Body of pancreas (tissue), 4 donors: ENCODE measurements around the gene SIX6. TPM values are rescaled to one million over a fixed set of nuclear protein-coding genes. Genes with fewer than 3 reads are reported as not detected.

Experiments
- ATAC-seq: fragments of 150-250 bp; one replicate; pipeline ENCODE4 v1.9.1; 2016
- DNase-seq, 4 donors: peaks; one replicate each; pipeline ENCODE4 v3.0.0-alpha.2; 2019
- H3K27ac ChIP-seq, 4 donors: fragments of 200-600 bp; sonication (generic); 1 replicate in 3 of 4; 2 replicates in 1 of 4; pipeline versions ENCODE4 v1.5.1 to v1.6.1; 2016 to 2019; ENCODE audit warnings: mild to moderate bottlenecking in 1 of 4, mixed read lengths in 1 of 4, moderate library complexity in 1 of 4
- H3K27me3 ChIP-seq, 2 donors: fragments of 200-600 bp; sonication (generic); one replicate each; pipeline ENCODE4 v1.6.0; 2016; ENCODE audit warnings: mild to moderate bottlenecking in 1 of 2
- H3K36me3 ChIP-seq, 2 donors: fragments of 200-600 bp; sonication (generic); replicated peaks in 1 of 2; 2 replicates each; pipeline ENCODE4 v1.5.1; 2016; ENCODE audit warnings: low read depth in 2 of 2; ENCODE audit not compliant: insufficient read depth in 1 of 2
- H3K4me1 ChIP-seq: fragments of 200-600 bp; sonication (generic); one replicate; pipeline ENCODE4 v1.6.0; 2016
- H3K4me3 ChIP-seq, 2 donors: fragments of 200-600 bp; sonication (generic); 1 replicate in 1 of 2; 2 replicates in 1 of 2; pipeline ENCODE4 v1.5.1; 2016 to 2019
- H3K9me3 ChIP-seq, 3 donors: fragments of 200-600 bp; sonication (generic); 1 replicate in 2 of 3; 2 replicates in 1 of 3; pipeline ENCODE4 v1.5.1; 2016
- CTCF ChIP-seq, 7 experiments: fragments of 450-650 bp in 4 of 7; fragments of 200-600 bp in 3 of 7; sonication (generic) in 3 of 7; IDR thresholded peaks; one replicate each; pipeline ENCODE4 v1.5.1; 2016 to 2019; ENCODE audit warnings: antibody characterized with exemption in 7 of 7
- POLR2A ChIP-seq, 3 donors: fragments of 450-650 bp; IDR thresholded peaks; one replicate each; pipeline ENCODE4 v1.6.1; 2016; ENCODE audit warnings: antibody characterized with exemption in 3 of 3, mild to moderate bottlenecking in 2 of 3
- WGBS, 2 donors: methylation state at CpG; one replicate each; pipeline ENCODE4 v1.1.5; 2017; 5-methylcytosine and 5-hydroxymethylcytosine counted together
- intact Hi-C: fragments of 100-400 bp; cut with DNase I; formaldehyde crosslinking; loops from one replicate; pipeline ENCODE4 v1.15.1; 2023
- total RNA-seq, 2 donors: library from RNA; depleted of rRNA; stranded (reverse); fragments of >200 nt; gene quantifications; one replicate each; pipeline ENCODE4 v1.1.0, GENCODE V29; 2016

The SIX6 gene
- total RNA-seq, 2 donors from 2014 or later = not detected

DNA sequence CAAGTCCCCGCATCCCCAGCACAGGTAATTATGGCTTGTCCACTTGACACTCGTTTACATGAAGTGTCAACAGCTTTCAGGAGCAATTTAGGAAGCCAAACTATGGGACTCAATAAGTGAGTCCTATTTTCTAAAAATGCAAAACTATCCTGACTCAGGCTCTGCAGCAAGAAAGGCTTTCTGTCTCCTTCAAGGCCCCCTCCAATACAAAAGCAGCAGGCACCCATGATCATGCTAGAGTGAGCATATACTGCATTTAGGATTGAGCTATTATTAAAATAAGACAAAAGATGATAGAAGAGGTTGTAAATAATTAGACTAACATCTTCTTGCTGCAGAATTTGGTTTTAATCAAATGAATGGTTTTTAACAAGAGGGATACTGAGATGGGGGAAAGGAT is 3.2 kb downstream of the SIX6 start:
- intact Hi-C loops = no loop called here
- whole genome bisulfite sequencing, 2 donors = 8% methylated on average over 2 of the region's 2 CpGs
- H3K36me3 ChIP-seq = no peaks in the 10 kb centered on the region
- no peak for TF ChIP-seq POLR2A (IDR thresholded peaks at IDR 0.05)
- no peak for TF ChIP-seq CTCF (IDR thresholded peaks at IDR 0.05)
- H3K27ac ChIP-seq = no peak overlapping the region
- no peak for DNase-seq
- peaks cover 3 to 68% of the 10 kb centered on the region in 2 donors for H3K27me3 ChIP-seq
- no peaks in the 10 kb centered on the region for H3K9me3 ChIP-seq
- H3K4me1 ChIP-seq = peaks cover 43% of the 10 kb centered on the region
- no peak for ATAC-seq
- no peak overlapping the region for H3K4me3 ChIP-seq

DNA sequence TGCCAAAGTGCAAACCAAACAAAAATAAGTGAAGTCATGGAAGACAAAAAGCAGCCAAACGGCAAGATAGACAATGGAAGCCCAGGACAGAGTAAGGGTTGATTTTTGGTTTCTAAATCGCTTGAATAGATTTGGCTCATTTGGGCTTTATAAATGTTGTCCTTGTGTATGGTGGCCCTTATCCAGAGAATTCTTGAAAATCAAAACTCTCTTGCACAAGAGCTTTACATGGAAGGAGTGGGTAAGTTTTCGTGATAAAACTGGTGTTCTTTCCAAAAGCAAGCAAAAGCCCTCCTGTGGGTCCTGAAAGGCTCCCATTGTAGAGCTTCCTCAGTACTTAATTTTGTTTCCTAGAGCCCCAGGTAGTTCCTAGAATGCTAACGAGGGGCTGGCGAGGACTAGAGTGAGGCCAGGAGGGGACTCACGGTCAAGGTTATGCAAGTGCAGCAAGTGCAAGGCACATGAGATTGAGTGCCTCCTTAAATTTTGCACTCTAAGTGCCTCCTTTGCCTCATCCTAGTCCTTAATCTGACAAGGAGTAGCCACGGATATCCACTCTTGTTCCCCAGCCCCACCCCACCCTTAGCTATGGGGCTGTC is 4.1 kb downstream of the SIX6 start:
- DNase-seq (no peak), ATAC-seq (no peak)
- WGBS, 2 donors = 4 to 13% methylated on average over 6 to 7 of the region's 7 CpGs
- intact Hi-C loops = no loop called here
- Histone ChIP-seq H3K4me1 (peaks cover 43% of the 10 kb centered on the region), H3K9me3 (no peaks in the 10 kb centered on the region), H3K4me3 (no peak overlapping the region), H3K27me3 (peaks cover 3 to 60% of the 10 kb centered on the region in 2 donors), H3K27ac (no peak overlapping the region), H3K36me3 (no peaks in the 10 kb centered on the region)
- TF ChIP-seq CTCF (IDR thresholded peaks at IDR 0.05) = no peak
- TF ChIP-seq POLR2A (IDR thresholded peaks at IDR 0.05) = no peak

- ATAC-seq (no peak), DNase-seq (no peak)
- Histone ChIP-seq H3K27ac (no peak overlapping the region), H3K4me3 (no peak overlapping the region), H3K9me3 (no peaks in the 10 kb centered on the region), H3K4me1 (peaks cover 35% of the 10 kb centered on the region), H3K36me3 (no peaks in the 10 kb centered on the region), H3K27me3 (peaks cover 3 to 50% of the 10 kb centered on the region in 2 donors)
- intact Hi-C loops = no loop called here
- TF ChIP-seq POLR2A (IDR thresholded peaks at IDR 0.05) (no peak), CTCF (IDR thresholded peaks at IDR 0.05) (no peak)
- 5 to 6% methylated on average over 10 of the region's 10 CpGs for WGBS, 2 donors
These were observed 5.4 kb downstream of the SIX6 start for GRCh38 chr14:60514378-60514740.

DNA sequence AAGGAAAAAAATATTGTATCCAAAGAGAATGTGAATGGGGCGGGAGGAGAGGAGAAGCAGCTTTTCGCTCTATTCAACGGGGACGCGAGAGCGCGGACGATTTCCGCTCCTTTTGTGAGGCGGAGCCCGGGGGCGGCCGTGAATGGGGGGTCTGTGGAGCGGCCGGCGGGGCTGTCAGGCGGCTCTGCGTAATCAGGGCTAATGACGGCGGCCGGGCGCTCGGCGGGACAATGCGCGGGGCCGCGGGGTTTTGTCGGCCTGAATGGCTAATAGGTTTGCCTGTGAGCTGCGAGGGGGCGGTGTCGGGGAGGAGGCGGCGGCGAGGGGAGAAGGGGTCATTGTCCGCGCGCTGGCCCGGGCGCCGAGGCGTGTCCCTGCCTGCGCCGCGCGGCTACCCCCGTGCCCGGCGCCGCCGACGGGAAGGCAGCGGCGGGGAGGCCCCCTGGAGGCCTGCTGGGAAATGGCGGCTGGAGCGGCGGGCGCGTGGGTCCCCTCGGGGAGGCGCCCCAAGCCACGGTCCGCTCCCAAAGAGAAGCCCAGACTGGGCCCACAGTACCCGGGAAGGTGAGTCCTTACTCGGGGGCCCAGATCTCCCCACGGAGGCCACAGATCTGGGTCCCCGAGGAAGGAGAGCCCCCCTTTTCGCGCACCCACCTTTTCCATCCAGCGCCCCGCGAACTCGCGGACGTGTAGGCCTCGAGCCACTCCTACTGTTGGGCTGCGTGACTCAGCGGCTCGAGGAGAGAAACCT is 6.0 kb downstream of the SIX6 start:
- intact Hi-C loops = no loop called here
- no peaks in the 10 kb centered on the region for H3K36me3 ChIP-seq
- H3K4me1 ChIP-seq = peaks cover 29% of the 10 kb centered on the region
- no peak for TF ChIP-seq POLR2A (IDR thresholded peaks at IDR 0.05)
- peak in 5 of 7 experiments; percentile 15 to 42 (median 22) for TF ChIP-seq CTCF (IDR thresholded peaks at IDR 0.05)
- DNase-seq = peak in 1 of 4 donors; percentile 25
- H3K9me3 ChIP-seq = no peaks in the 10 kb centered on the region
- ATAC-seq = peak; percentile 40
- H3K27ac ChIP-seq = no peak overlapping the region
- WGBS, 2 donors = 3% methylated on average over 25 to 77 of the region's 79 CpGs
- H3K27me3 ChIP-seq = peaks cover 3 to 45% of the 10 kb centered on the region in 2 donors
- peak overlapping the region in 1 of 2 donors; percentile 37 for H3K4me3 ChIP-seq
